Stimulated activated CD4-positive, alpha-beta T cell treated with anti-CD3 and anti-CD28 coated beads, Interleukin-2, amount 100 ng/mL, for 24 hours (primary cell): Measurements from ENCODE around the gene USP11.
A peak's percentile ranks its signal among the peaks of the same experiment; 100 is the strongest.

Source experiments
- DNase-seq, 2 donors: peaks; one replicate each; pipeline ENCODE4 v3.0.0-alpha.2; 2020

The USP11 gene

GRCh38 chrX:47226071-47226470, 6.7 kb upstream of the USP11 start:
- no peak for DNase-seq

GRCh38 chrX:47226531-47227333, 6.1 kb upstream of the USP11 start:
- DNase-seq: no peak

GRCh38 chrX:47227334-47227583, 5.5 kb upstream of the USP11 start:
- no peak for DNase-seq

GRCh38 chrX:47228550-47229270, 4.1 kb upstream of the USP11 start:
- DNase-seq: no peak

- no peak for DNase-seq
These were observed 3.4 kb upstream of the USP11 start for GRCh38 chrX:47229427-47229826.

- no peak for DNase-seq
These were observed 2.5 kb upstream of the USP11 start for GRCh38 chrX:47230136-47230868.

- DNase-seq: no peak
These were observed 1.6 kb upstream of the USP11 start for GRCh38 chrX:47231167-47231566.

- no peak for DNase-seq
These were observed 509 bp upstream of the USP11 start for GRCh38 chrX:47232197-47232802.

GRCh38 chrX:47233333-47234113, 714 bp downstream of the USP11 start:
- peak; percentile 88 to 90 for DNase-seq

GRCh38 chrX:47234583-47234982, 1.8 kb downstream of the USP11 start:
- DNase-seq: no peak

GRCh38 chrX:47235691-47236103, 2.9 kb downstream of the USP11 start:
- no peak for DNase-seq

- no peak for DNase-seq
These were observed 6.4 kb downstream of the USP11 start for GRCh38 chrX:47239199-47239598.

- DNase-seq: no peak
These were observed 7.2 kb downstream of the USP11 start for GRCh38 chrX:47239898-47240545.

- DNase-seq: no peak
These were observed 7.8 kb downstream of the USP11 start for GRCh38 chrX:47240619-47241018.

GRCh38 chrX:47241201-47242011, 8.6 kb downstream of the USP11 start:
- no peak for DNase-seq

- no peak for DNase-seq
These were observed 9.5 kb downstream of the USP11 start for GRCh38 chrX:47242321-47242720.

GRCh38 chrX:47243351-47243750, 10.5 kb downstream of the USP11 start:
- DNase-seq: no peak

GRCh38 chrX:47244676-47245075, 11.9 kb downstream of the USP11 start:
- DNase-seq: no peak

GRCh38 chrX:47245156-47245555, 12.3 kb downstream of the USP11 start:
- no peak for DNase-seq

- DNase-seq: no peak
These were observed 14.6 kb downstream of the USP11 start for GRCh38 chrX:47247206-47247998.

- DNase-seq: no peak
These were observed 15.2 kb downstream of the USP11 start for GRCh38 chrX:47247999-47248320.
